ENCODE data around the gene PRR14. TPM values are rescaled to one million over a fixed set of nuclear protein-coding genes. Genes with fewer than 3 reads are reported as not detected.

Gene PRR14
- total and polyA plus RNA-seq, 10 of the 15 experiments (the other 5 are each of a cell fraction or from before 2014, with no cell fraction given): 2.5 to 66.8 (median 19.2) TPM

- TF ChIP-seq CEBPZ (IDR thresholded peaks at IDR 0.05; ENCODE audit: low read depth, low read length) (no peak), CBFB (IDR thresholded peaks at IDR 0.05; ENCODE audit: low read depth) (no peak), DPF2 (IDR thresholded peaks at IDR 0.05) (no peak), IRF5 (IDR thresholded peaks at IDR 0.05; ENCODE audit: borderline replicate concordance) (no peak)
Observed at GRCh38 chr16:30678586-30678970, 27.8 kb downstream of the PRR14 start (continued).

- ChIA-PET SMC1A (ENCODE audit: uncharacterized antibody, unreplicated experiment) (no interaction called here), RAD21 (ENCODE audit: unreplicated experiment) (no interaction called here), CTCF (interaction anchor here (1.1 kb wide), 1 partner anchor 13 kb away, joined by 4 read pairs; no protein-coding TSS in a partner anchor), POLR2A (no interaction called here)
- Histone ChIP-seq H3K9me3 (replicated peaks; ENCODE audit: control insufficient read depth, insufficient read depth, low read length) (no peaks in the 10 kb centered on the region), H3K4me3 (no peak overlapping the region), H3K4me1 (ENCODE audit: control insufficient read depth, insufficient read depth, low read length) (no peaks in the 10 kb centered on the region), H3K4me2 (ENCODE audit: control insufficient read depth, insufficient read depth) (no peak overlapping the region), H2AFZ (ENCODE audit: control insufficient read depth, low read depth, low read length) (no peak overlapping the region), H3K9ac (ENCODE audit: control insufficient read depth, insufficient read depth, low read length) (no peak overlapping the region), H3K36me3 (ENCODE audit: control insufficient read depth in 2 of 2, insufficient read depth in 2 of 2, low read length in 1 of 2) (no peaks in the 10 kb centered on the region), H3K27me3 (replicated peaks in 1 of 2; ENCODE audit: control insufficient read depth in 2 of 2, insufficient read depth in 2 of 2, low read length in 1 of 2) (no peaks in the 10 kb centered on the region), H3K79me2 (ENCODE audit: control insufficient read depth, insufficient read depth, low read length) (no peaks in the 10 kb centered on the region), H4K20me1 (ENCODE audit: control insufficient read depth, insufficient read depth) (no peaks in the 10 kb centered on the region), H3K27ac (ENCODE audit: control insufficient read depth, insufficient read depth) (no peak overlapping the region)
- no TSS peak for BruUV-seq (replicated peaks)
- 37% methylated on average over 3 of the region's 3 CpGs for WGBS (ENCODE audit: insufficient coverage, insufficient replicate concordance, low lambda C conversion rate, missing lambda C conversion rate)
- no peak for FAIRE-seq
- in situ Hi-C loops (cut with MboI): no loop called here
- ATAC-seq: no peak
- DNase-seq (ENCODE audit: low read depth, low spot score): no peak
- intact Hi-C loops (cut with micrococcal nuclease; ENCODE audit: unreplicated experiment): no loop called here
- no peak for TF ChIP-seq BACH1 (IDR thresholded peaks at IDR 0.05; ENCODE audit: borderline replicate concordance)
- TF ChIP-seq ZNF384 (IDR thresholded peaks at IDR 0.05; ENCODE audit: borderline replicate concordance, low read depth, low read length): no peak
- TF ChIP-seq POLR2AphosphoS2 (IDR thresholded peaks at IDR 0.05; ENCODE audit: low read depth, low read length): no peak
- TF ChIP-seq REST (IDR thresholded peaks at IDR 0.05; ENCODE audit: low read depth, low read length): no peak
- TF ChIP-seq SRF (IDR thresholded peaks at IDR 0.05; ENCODE audit: low read depth in 2 of 2, low read length in 2 of 2): no peak
- no peak for TF ChIP-seq ZBTB33 (IDR thresholded peaks at IDR 0.05)
- TF ChIP-seq DPF2 (IDR thresholded peaks at IDR 0.05): no peak
Observed at GRCh38 chr16:30680326-30680725, 29.6 kb downstream of the PRR14 start.
